GM19238 (cell line): ENCODE data around the gene IMPDH2.
A peak's percentile ranks its signal among the peaks of the same experiment; 100 is the strongest.
"Not testable (repeated sequence)": the region's sequence is repeated elsewhere in the genome, so short reads cannot be mapped to it uniquely, and the experiment has no call there.

ENCODE experiments used
- DNase-seq: peaks from one replicate; pipeline ENCODE4 v3.0.0; 2011; ENCODE audit warnings: low spot score; ENCODE audit not compliant: insufficient read length

Gene IMPDH2

DNA sequence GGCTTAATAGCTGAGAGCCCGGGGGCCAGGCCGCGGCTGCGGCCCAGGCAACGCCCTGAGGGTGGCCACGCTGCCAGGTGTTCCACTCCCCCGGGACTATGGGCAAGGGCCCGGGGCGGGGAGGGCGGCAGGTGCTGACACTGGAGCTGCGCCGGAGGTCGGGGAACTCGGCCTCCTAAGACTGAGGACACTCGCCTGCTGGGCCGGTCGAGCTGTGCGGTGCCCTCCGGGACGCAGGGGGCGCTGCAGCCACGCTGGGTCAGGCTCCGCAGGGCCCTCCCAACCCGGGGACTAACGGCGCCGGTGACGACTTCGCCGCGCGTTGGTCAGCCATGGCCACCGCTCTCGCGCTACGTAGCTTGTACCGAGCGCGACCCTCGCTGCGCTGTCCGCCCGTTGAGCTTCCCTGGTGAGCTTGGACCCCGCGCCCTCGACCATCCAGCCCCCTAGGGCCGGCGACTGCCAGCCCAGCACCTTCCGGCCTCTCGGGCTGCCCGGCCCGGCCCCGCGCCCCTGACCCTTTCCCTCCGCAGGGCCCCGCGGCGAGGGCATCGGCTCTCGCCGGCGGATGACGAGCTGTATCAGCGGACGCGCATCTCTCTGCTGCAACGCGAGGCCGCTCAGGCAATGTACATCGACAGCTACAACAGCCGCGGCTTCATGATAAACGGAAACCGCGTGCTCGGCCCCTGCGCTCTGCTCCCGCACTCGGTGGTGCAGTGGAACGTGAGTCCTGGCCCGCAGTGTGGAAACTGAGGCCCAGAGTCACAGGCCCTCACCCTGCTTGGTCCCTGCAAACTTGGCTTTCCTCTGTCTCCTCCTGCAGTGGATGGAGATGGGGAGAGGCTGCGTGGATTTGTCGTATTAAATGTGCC is 7.1 kb downstream of the IMPDH2 start, which contains the start of gene NDUFAF3:
Gene NDUFAF3, plus strand, starts transcription at position 309 of the 875 bp plus-strand sequence. Its CDS starts 24 bp downstream, at position 333.
- DNase-seq, result peak; percentile 79

DNA sequence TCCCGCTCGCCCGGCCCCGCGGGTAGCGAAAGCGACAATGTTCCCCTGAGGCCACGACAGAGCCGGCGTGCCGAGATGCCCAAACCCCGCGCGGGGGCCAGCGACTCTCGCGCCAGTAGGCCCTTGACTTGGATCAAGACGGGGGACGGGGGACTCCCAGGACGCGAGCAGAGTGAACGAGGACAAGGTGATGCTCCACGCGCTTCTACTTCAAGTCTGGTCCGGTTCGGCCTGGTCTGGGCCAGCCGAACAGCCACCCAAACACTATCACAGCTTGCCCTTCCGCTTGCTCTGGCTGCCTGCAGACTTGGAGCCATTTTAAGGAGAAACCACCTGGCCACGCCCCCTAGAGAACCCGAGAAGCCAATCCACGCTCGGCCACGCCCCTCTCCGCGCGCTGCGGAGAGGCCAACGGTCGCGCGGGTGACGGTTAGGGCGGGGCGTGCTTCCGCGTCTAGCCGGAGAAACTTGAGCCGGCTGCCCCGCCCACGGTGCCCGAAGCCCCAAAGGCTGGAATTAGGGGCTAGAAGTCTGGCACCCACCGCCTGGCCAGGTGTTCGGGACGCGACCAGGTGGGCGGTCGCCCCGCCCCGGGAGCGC is 7.9 kb downstream of the IMPDH2 start:
- peak; percentile 86 for DNase-seq

DNA sequence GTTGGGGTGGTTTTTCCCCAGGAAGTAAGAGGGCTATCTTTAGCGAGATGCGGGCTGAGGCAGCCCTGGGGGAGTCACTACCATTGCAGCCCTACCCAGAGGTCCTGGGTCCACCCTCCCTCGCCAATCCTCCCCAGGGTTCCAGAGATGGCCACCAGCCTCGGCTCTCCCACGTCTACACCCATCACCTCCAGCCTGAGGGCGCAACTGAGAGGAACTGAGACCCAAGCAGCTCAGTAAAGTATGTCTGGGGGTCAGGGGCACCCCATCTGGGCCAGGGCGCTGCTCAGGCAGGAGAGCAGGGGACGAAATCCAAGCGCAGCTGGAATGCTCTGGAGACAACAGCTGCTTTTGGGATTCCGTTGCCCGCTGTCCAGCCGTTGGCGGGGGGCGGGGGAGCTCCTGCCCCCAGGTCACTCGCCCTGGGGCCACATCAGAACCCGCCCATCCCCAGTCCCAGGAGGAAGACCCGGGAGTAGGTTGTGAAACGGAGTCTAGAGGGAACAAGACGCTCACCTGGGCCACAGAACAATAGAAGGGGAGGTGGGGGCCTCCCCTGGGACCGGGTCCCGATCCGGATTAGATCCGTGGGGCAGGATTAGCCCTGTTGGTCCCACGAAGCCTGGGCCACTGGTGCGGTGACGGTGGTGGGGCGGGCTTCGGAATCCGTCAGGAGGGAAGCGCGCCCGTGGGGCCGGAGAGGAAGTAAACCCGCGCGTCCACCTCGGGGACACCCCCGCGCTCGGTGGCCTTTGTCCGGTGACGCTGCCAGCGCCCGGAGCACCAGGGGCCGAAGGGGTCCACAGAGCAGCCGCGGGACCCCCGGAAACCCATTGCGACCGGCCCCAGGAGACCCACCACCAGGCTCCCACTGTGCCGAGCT is 8.6 kb downstream of the IMPDH2 start:
- peak; percentile 45 for DNase-seq

DNA sequence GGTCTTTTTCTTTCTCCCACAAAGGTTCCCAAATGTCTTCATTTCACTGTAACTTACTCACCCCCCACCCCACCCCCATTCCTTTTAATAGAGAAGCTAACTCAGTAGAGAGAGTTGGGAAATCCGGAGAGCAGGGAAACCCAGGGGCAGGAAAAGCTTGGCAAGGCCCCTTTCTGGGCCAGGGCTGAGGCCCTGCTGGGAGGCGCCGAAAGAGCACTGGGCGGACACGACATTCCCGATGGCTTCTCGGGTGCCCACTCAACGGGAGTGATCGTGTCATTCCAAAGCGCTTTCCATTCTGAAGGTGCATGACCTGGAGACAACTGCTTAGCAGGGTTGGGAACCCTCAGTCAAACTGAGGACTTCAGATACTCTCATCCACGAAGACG is 9.3 kb downstream of the IMPDH2 start:
- no peak for DNase-seq

DNA sequence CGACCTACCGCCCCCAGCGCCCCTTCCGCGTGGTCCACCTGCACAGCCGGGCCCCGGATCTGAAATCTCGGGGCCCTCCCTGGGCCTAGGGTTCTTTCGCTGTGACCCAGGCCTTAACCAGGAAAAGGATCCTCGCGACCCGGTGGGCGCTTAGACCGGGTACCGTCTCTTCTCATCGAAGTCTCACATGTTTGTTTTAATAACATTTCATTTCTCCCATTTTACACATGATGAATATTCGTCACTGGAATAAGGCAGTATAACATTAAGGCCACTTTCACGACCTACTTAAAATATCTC is 10.5 kb downstream of the IMPDH2 start:
- no peak for DNase-seq

DNA sequence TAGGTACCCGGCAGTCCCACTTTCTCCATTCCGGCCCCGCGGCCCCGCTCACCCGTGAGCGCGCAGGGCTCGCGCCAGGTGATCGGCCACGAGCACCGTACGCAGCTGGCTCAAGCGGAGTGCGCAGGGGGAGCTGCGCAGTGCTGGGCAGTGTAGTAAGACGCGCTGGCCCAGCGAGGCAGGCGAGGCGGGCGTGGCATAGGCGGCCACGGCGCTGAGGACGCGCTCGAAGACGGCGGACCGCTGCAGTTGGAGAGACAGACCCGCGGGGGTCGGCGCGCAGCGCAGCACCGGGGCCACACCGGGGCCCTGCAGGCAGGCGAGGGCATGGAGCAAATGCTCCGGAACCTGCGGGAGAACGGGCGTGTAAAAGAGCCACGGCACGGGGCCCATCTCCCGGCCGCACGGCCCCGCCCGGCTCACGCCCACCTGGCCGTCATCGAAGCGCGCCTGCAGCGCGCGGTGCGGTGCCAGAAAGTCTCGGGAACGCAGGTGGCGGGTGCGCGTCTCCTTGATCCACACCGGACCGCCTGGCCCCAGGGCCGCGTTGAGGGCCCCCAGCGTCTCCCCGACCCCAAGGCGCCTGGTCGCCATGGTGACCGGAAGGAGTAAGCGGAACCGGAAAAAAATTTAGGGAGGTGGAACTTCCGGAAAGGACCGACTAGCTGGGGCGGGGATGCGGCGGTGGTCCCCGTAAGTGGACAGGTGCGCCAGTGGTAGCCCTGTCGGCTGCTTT is 11.1 kb downstream of the IMPDH2 start, which contains the start of gene DALRD3:
Gene DALRD3, minus strand, starts transcription at position 610 of the 736 bp plus-strand sequence. Its CDS starts 16 bp downstream, at position 594.
- DNase-seq, result peak; percentile 62

DNA sequence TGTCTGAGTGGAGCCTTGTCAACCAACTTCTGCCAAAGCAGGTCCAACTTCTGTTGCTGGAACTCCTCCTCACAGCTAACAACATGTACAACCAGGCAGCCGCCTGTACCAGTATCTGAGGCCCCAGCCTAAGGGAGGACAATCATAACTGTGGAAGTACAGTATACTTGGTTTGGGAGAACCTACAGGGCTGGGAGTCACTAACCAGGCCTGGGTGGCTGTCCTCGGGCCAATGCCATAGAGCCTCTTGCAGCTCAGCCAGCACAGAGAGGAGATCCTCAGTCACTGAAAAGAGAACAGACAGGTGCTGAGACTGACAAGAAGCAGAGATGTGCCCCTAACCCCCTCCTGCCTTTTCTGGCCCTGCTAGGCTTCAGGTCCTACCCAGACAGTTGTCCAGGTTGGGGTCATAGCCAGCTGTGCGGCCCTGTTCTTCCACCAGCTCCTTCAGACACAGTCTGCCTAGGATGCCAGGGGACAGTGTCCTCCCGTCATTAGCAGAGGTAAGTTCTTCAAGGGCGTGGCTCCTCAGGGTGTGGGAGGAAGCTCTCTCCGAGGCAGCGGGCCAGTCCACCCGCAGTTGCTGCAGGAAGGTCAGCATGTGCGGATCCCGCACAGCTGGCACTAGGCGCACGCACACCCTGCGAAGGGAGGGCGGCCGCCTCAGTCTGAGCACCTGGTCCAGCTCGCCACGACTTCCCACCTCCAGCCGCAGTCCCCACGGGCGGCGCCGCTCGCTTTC is 11.8 kb downstream of the IMPDH2 start:
- DNase-seq, result no peak

DNA sequence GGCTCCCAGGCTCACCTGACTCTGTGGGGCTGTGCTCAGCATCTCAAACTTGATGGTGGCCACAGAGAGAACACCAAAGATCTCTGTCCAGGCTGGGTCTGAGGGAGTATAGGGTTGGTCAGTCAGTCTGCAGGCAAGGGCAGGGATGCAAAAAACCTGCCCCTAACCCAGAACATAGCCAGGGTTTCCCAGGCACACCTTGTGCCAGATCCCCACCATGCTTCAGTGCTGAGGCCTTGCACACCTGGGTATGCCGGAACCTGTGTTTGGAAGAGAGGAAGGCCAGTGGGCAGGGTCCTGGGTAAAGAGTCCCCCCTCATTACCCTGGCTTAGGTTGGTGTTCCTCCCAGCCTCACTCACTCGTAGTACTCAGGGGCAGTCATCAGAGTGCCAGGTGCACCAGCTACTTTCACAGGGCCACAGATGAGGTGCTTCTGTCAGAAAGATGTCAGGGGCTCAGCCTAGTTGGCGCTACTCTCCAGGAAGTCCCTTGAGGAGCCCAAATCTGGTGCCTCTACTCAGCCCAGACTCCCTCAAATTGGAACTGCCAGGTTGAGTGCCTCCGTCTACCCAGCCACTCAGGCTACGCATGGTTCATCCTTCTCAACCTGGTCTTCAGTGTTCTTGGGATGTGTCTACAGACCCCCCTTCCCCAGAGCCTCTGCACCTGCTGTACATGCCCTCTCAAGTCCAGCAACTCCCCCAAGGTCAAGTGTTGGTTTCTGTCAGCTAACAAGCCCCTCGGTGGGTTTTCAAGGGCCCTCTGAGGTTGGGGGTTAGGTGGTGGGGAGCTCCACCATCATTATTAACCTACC is 12.6 kb downstream of the IMPDH2 start:
- no peak for DNase-seq

DNA sequence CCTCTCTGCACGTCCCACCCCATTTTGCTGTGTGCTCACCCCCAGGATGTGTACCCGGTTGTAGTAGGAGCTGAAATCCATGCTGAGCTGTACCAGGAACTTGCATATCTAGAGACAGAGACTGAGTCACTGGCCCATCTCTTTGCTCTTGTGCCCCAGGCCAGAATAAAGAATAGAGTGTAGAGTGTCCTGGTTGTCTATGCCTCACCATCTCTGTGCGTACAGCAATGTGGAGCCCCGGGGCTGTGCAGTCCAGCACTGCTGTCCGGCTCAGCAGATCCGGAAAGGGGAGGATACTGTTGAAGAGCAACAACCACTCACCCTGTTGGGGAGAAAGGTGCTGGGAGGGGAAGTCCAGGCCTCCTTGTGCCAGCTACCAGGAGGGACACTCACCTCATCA is 13.4 kb downstream of the IMPDH2 start:
- DNase-seq, result no peak

DNA sequence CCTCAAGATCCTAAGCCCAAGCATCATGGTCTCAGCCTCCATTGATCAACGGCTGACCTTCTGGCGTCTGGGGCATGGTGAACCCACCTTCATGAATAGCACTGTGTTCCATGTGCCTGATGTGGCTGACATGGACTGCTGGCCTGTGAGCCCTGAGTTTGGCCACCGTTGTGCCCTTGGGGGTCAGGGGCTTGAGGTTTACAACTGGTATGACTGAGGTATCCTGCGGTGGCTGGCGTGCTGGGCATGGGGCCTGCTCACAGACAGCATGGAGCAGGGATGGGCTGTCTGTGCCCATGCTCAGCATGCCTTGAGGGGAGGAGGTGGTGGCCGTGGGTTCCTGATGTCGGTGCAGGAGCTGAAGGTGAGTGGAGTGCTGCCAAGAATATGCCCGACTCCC is 14.1 kb downstream of the IMPDH2 start:
- no peak for DNase-seq

DNA sequence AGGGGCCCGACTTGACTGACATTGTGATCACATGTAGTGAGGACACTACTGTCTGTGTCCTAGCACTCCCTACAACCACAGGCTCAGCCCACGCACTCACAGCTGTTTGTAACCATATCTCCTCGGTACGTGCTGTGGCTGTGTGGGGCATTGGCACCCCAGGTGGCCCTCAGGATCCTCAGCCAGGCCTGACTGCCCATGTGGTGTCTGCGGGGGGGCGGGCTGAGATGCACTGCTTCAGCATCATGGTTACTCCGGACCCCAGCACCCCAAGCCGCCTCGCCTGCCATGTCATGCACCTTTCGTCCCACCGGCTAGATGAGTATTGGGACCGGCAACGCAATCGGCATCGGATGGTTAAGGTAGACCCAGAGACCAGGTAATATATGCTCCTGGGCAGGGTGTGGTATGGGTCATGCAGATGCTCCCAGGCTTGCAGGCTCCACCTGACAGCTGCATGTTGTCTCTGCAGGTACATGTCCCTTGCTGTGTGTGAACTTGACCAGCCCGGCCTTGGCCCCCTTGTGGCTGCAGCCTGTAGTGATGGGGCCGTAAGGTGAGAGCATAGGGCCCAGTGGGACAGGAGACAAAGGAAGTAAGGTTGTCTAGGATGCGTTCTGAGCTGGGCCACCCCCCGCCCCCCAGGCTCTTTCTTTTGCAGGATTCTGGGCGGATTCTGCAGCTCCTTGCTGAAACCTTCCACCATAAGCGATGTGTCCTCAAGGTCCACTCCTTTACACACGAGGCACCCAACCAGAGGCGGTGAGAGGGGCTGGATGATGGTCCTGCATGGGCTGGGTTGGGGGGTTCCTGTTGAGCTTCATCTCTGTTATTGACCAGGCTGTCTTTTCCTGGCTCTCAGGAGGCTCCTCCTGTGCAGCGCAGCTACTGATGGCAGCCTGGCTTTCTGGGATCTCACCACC is 15.2 kb downstream of the IMPDH2 start:
- DNase-seq, result peak; percentile 44

DNA sequence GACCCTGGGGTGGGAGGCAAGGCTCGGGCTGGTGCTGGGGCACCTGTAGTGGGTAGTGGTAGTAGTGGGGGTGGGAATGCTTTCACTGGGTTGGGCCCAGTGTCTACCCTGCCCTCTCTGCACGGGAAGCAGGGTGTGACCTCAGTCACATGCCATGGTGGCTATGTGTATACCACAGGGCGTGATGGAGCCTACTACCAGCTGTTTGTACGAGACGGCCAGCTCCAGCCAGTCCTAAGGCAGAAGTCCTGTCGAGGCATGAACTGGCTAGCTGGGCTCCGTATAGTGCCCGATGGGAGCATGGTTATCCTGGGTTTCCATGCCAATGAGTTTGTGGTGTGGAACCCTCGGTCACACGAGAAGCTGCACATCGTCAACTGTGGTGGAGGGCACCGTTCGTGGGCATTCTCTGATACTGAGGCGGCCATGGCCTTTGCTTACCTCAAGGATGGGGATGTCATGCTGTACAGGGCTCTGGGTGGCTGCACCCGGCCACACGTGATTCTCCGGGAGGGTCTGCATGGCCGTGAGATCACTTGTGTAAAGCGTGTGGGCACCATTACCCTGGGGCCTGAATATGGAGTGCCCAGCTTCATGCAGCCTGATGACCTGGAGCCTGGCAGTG is 16.0 kb downstream of the IMPDH2 start:
- DNase-seq, result no peak

DNA sequence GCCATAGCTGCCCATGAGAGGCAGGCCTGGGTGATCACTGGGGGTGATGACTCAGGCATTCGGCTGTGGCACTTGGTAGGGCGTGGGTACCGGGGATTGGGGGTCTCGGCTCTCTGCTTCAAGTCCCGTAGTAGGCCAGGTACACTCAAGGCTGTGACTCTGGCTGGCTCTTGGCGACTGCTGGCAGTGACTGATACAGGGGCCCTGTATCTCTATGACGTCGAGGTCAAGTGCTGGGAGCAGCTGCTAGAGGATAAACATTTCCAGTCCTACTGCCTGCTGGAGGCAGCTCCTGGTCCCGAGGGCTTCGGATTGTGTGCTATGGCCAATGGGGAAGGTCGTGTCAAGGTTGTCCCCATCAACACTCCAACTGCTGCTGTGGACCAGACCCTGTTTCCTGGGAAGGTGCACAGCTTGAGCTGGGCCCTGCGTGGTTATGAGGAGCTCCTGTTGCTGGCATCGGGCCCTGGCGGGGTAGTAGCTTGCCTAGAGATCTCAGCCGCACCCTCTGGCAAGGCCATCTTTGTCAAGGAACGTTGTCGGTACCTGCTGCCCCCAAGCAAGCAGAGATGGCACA is 16.7 kb downstream of the IMPDH2 start:
- no peak for DNase-seq

DNA sequence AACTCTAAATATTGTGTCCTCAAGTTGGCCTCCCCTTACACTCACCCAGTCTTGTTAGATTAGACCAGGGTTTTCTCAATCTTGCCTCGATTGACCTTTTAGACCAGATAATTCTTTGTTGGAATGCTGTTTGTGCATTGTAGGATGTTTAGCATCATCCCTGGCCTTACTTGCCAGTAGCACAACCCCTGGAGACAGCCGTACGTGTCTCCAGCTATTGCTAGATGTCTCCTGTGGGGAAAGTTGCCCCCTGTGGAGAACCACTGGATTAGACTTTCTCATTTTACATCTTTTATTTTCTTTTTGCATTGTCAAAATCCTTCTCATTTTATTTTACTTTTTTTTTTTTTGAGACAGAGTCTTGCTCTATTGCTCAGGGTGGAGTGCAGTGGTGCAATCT is 19.8 kb downstream of the IMPDH2 start:
- DNase-seq, result no peak

DNA sequence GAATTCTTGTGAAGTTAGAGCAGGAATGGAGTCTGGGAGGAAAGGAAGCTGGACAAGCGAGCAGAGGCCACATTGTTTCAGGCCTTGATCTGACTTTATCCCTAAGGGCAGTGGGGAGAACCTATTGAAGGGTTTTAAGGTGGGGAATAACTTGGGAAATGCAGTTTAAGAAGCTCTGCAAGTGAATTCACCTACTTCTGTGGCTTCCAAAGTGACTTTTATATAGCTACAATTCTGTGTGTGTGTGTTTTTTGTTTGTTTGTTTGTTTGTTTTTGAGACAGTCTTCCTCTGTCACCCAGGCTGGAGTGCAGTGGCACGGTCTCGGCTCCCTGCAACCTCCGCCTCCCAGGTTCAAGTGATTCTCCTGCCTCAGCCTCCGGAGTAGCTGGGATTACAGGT is 20.6 kb downstream of the IMPDH2 start:
- not testable (repeated sequence) for DNase-seq

DNA sequence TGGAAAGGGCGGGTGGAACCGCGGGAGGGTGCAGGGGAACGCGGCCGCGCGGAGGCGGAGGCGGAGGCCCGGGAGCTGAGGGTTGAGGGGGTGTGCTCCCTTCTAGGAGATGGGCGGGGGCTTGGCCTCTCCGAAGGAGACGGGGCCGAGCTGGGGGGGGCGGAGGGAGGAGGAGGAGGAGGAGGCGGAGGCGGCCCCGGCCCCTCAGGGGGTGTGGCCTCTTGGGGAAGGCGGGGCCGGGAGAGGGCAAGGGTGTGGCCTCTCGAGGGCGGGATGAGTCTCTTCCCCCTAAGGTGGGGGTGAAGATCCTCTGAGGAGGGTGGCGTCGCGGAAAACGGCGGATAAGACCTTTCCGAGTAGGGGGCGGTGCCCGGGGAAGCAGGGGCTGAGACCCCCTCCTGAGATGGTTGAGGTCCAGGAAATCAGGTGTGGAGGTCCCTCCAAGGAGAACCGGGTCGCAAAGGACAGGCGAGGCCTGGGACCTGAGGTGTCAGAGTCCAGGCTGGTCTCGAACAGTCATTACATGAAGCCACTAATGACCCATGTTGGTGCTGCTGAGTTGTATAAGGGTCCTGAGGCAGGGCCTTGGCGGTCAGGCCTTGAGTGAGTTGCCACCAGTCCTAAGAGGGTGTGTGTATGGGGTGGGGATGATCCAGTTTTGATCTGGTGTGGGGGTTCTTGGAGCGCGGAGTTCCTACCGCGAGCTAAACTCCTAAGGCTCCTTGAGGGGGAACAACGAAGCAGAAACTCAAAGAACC is 21.2 kb downstream of the IMPDH2 start:
- DNase-seq, result peak; percentile 77
